WTC11 (cell line): ENCODE results near the gene PDYN. TPM values are rescaled to one million over a fixed set of nuclear protein-coding genes. Genes with fewer than 3 reads are reported as not detected.

Experiments used
- ATAC-seq: fragments of 200-7000 bp; cut with Tn5 transposase; 2 replicates; pipeline ENCODE4 v1.10.0; 2021; ENCODE audit warnings: mild to moderate bottlenecking, moderate library complexity
- CTCF ChIA-PET: fragments of 300-600 bp; sonication (Branson Sonifier 250); formaldehyde crosslinking; loops from one replicate; lab custom pipeline; 2021; ENCODE audit warnings: antibody characterized with exemption; lab: Charles Lee
- POLR2A ChIA-PET: fragments of 350-600 bp; sonication (Branson Sonifier 250); formaldehyde crosslinking; loops from one replicate; lab custom pipeline; 2021; ENCODE audit warnings: antibody characterized with exemption; lab: Charles Lee
- DNase-seq: peaks from one replicate; pipeline ENCODE4 v3.0.0; 2021; ENCODE audit warnings: low spot score
- H3K27ac Mint-ChIP-seq: 2 replicates; pipeline ENCODE4 v1.8.0; 2021; ENCODE audit warnings: mixed read lengths
- H3K27me3 Mint-ChIP-seq: 2 replicates; pipeline ENCODE4 v1.8.0; 2021; ENCODE audit warnings: low read depth, mild to moderate bottlenecking, moderate library complexity, mixed read lengths
- H3K36me3 Mint-ChIP-seq: 2 replicates; pipeline ENCODE4 v1.8.0; 2021; ENCODE audit warnings: mixed read lengths
- H3K4me1 Mint-ChIP-seq: 2 replicates; pipeline ENCODE4 v1.8.0; 2022; ENCODE audit warnings: mixed read lengths
- H3K4me3 Mint-ChIP-seq: 2 replicates; pipeline ENCODE4 v1.8.0; 2021; ENCODE audit warnings: mild to moderate bottlenecking, moderate library complexity, mixed read lengths
- H3K9me3 Mint-ChIP-seq: 2 replicates; pipeline ENCODE4 v1.8.0; 2021; ENCODE audit warnings: mixed read lengths
- ETV6 ChIP-seq: sonication (generic); formaldehyde crosslinking; IDR thresholded peaks from 2 replicates; pipeline ENCODE4 v1.8.1; 2022; ENCODE audit warnings: mild to moderate bottlenecking, missing genetic modification reagents
- FOXK1 ChIP-seq: sonication (generic); formaldehyde crosslinking; IDR thresholded peaks from 2 replicates; pipeline ENCODE4 v1.8.0; 2022; ENCODE audit warnings: mild to moderate bottlenecking, moderate library complexity, missing genetic modification reagents
- GABPB1 ChIP-seq: sonication (generic); formaldehyde crosslinking; IDR thresholded peaks from 2 replicates; pipeline ENCODE4 v1.8.1; 2023; ENCODE audit warnings: mild to moderate bottlenecking, missing genetic modification reagents
- HMGA2 ChIP-seq: fragments of 250-450 bp; sonication (Bioruptor Pico); IDR thresholded peaks from 2 replicates; pipeline ENCODE4 v1.4.0; 2021; ENCODE audit warnings: mild to moderate bottlenecking, moderate library complexity
- KAT7 ChIP-seq: sonication (generic); formaldehyde crosslinking; IDR thresholded peaks from 2 replicates; pipeline ENCODE4 v1.8.1; 2023; ENCODE audit warnings: missing genetic modification reagents, mild to moderate bottlenecking, borderline replicate concordance
- NR1H2 ChIP-seq: sonication (generic); formaldehyde crosslinking; IDR thresholded peaks from 2 replicates; pipeline ENCODE4 v1.9.0; 2021; ENCODE audit warnings: mild to moderate bottlenecking, moderate library complexity, missing genetic modification reagents
- NR2C2 ChIP-seq: sonication (generic); formaldehyde crosslinking; IDR thresholded peaks from 2 replicates; pipeline ENCODE4 v1.8.0; 2022; ENCODE audit warnings: mild to moderate bottlenecking, missing genetic modification reagents
- NR3C1 ChIP-seq: sonication (generic); formaldehyde crosslinking; conservative IDR thresholded peaks from 2 replicates; pipeline ENCODE4 v1.8.1; 2023; ENCODE audit warnings: low read depth, mild to moderate bottlenecking, missing genetic modification reagents
- RORB ChIP-seq: fragments of 250-450 bp; sonication (Bioruptor Pico); IDR thresholded peaks from 2 replicates; pipeline ENCODE4 v1.9.0; 2021; ENCODE audit warnings: mild to moderate bottlenecking
- ZNF263 ChIP-seq: sonication (generic); formaldehyde crosslinking; IDR thresholded peaks from 2 replicates; pipeline ENCODE4 v1.8.1; 2022; ENCODE audit warnings: low read depth, mild to moderate bottlenecking, moderate library complexity, missing genetic modification reagents
- total RNA-seq: library from RNA; stranded (reverse); gene quantifications from 3 replicates; pipeline ENCODE4 v1.2.3, GENCODE V29; 2021
- TF ChIP-seq, protein P1 (sequence below): sonication (generic); formaldehyde crosslinking; conservative IDR thresholded peaks from 2 replicates; pipeline ENCODE4 v1.8.1; 2023; ENCODE audit warnings: mild to moderate bottlenecking, low read depth, missing genetic modification reagents, moderate library complexity
- TF ChIP-seq, protein P2 (sequence below): fragments of 250-450 bp; sonication (Bioruptor Pico); IDR thresholded peaks from 2 replicates; pipeline ENCODE4 v2.1.2; 2022; ENCODE audit warnings: mild to moderate bottlenecking, moderate library complexity
- TF ChIP-seq, protein P3 (sequence below): fragments of 250-450 bp; sonication (Bioruptor Pico); IDR thresholded peaks from 2 replicates; pipeline ENCODE4 v1.9.0; 2021; ENCODE audit warnings: mild to moderate bottlenecking
- TF ChIP-seq, protein P4 (sequence below): sonication (generic); formaldehyde crosslinking; IDR thresholded peaks from 2 replicates; pipeline ENCODE4 v1.8.0; 2022; ENCODE audit warnings: mild to moderate bottlenecking, missing genetic modification reagents
- TF ChIP-seq, protein P5 (sequence below): sonication (generic); formaldehyde crosslinking; IDR thresholded peaks from 2 replicates; pipeline ENCODE4 v1.8.0; 2022; ENCODE audit warnings: mild to moderate bottlenecking, missing genetic modification reagents
- TF ChIP-seq, protein P6 (sequence below): fragments of 250-450 bp; sonication (Bioruptor Pico); IDR thresholded peaks from 2 replicates; pipeline ENCODE4 v1.9.0; 2021; ENCODE audit warnings: mild to moderate bottlenecking, borderline replicate concordance

The PDYN gene
- total RNA-seq, 1 experiment from 2014 or later: 0.28 TPM

DNA sequence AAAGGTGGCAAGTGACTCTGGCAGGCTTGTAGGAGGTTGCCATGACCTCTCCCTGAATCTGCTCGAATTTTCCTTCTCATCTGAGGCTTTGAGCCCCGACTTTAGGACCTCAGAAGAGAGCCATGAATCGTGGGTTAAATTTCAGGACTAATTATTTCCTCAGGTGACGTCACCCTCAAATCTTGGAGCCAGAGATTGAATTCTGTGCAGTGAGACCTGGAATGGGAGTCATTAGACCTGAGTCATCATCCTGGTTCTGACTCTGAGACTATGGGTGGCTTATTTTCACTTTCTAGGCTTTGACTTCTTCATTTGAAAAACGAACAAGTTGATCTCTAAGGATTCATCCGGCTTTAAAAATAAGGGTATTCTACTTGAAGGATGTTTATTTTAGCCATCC is 48.5 kb upstream of the PDYN start:
- H3K27ac Mint-ChIP-seq: no peak overlapping the region
- CTCF ChIA-PET: interaction anchor here (1.1 kb wide), 1 partner anchor 51 kb away, joined by 3 read pairs; no protein-coding TSS in a partner anchor
- no peaks in the 10 kb centered on the region for H3K36me3 Mint-ChIP-seq
- H3K4me1 Mint-ChIP-seq: no peaks in the 10 kb centered on the region
- H3K9me3 Mint-ChIP-seq: no peaks in the 10 kb centered on the region
- DNase-seq: no peak
- ATAC-seq: no peak
- TF ChIP-seq GABPB1 (CRISPR knock-in tag): no peak
- TF ChIP-seq NR3C1 (CRISPR knock-in tag): no peak
- TF ChIP-seq HMGA2 (CRISPR knock-in tag): no peak
- TF ChIP-seq, protein P1, sequence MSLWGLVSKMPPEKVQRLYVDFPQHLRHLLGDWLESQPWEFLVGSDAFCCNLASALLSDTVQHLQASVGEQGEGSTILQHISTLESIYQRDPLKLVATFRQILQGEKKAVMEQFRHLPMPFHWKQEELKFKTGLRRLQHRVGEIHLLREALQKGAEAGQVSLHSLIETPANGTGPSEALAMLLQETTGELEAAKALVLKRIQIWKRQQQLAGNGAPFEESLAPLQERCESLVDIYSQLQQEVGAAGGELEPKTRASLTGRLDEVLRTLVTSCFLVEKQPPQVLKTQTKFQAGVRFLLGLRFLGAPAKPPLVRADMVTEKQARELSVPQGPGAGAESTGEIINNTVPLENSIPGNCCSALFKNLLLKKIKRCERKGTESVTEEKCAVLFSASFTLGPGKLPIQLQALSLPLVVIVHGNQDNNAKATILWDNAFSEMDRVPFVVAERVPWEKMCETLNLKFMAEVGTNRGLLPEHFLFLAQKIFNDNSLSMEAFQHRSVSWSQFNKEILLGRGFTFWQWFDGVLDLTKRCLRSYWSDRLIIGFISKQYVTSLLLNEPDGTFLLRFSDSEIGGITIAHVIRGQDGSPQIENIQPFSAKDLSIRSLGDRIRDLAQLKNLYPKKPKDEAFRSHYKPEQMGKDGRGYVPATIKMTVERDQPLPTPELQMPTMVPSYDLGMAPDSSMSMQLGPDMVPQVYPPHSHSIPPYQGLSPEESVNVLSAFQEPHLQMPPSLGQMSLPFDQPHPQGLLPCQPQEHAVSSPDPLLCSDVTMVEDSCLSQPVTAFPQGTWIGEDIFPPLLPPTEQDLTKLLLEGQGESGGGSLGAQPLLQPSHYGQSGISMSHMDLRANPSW (CRISPR knock-in tag): no peak
- TF ChIP-seq, protein P2, sequence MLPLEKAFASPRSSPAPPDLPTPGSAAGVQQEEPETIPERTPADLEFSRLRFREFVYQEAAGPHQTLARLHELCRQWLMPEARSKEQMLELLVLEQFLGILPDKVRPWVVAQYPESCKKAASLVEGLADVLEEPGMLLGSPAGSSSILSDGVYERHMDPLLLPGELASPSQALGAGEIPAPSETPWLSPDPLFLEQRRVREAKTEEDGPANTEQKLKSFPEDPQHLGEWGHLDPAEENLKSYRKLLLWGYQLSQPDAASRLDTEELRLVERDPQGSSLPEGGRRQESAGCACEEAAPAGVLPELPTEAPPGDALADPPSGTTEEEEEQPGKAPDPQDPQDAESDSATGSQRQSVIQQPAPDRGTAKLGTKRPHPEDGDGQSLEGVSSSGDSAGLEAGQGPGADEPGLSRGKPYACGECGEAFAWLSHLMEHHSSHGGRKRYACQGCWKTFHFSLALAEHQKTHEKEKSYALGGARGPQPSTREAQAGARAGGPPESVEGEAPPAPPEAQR (CRISPR knock-in tag): no peak
- TF ChIP-seq RORB: no peak
- TF ChIP-seq FOXK1 (CRISPR knock-in tag): no peak
- no peak for TF ChIP-seq ETV6 (CRISPR knock-in tag)
- no peak for TF ChIP-seq KAT7 (CRISPR knock-in tag)
- TF ChIP-seq ZNF263 (CRISPR knock-in tag): no peak
- no peak for TF ChIP-seq NR1H2 (CRISPR knock-in tag)
- TF ChIP-seq, protein P3, sequence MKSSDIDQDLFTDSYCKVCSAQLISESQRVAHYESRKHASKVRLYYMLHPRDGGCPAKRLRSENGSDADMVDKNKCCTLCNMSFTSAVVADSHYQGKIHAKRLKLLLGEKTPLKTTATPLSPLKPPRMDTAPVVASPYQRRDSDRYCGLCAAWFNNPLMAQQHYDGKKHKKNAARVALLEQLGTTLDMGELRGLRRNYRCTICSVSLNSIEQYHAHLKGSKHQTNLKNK (CRISPR knock-in tag): no peak
- TF ChIP-seq, protein P4, sequence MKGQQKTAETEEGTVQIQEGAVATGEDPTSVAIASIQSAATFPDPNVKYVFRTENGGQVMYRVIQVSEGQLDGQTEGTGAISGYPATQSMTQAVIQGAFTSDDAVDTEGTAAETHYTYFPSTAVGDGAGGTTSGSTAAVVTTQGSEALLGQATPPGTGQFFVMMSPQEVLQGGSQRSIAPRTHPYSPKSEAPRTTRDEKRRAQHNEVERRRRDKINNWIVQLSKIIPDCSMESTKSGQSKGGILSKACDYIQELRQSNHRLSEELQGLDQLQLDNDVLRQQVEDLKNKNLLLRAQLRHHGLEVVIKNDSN (CRISPR knock-in tag): no peak
- TF ChIP-seq, protein P5, sequence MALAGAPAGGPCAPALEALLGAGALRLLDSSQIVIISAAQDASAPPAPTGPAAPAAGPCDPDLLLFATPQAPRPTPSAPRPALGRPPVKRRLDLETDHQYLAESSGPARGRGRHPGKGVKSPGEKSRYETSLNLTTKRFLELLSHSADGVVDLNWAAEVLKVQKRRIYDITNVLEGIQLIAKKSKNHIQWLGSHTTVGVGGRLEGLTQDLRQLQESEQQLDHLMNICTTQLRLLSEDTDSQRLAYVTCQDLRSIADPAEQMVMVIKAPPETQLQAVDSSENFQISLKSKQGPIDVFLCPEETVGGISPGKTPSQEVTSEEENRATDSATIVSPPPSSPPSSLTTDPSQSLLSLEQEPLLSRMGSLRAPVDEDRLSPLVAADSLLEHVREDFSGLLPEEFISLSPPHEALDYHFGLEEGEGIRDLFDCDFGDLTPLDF: no peak
- TF ChIP-seq, protein P6, sequence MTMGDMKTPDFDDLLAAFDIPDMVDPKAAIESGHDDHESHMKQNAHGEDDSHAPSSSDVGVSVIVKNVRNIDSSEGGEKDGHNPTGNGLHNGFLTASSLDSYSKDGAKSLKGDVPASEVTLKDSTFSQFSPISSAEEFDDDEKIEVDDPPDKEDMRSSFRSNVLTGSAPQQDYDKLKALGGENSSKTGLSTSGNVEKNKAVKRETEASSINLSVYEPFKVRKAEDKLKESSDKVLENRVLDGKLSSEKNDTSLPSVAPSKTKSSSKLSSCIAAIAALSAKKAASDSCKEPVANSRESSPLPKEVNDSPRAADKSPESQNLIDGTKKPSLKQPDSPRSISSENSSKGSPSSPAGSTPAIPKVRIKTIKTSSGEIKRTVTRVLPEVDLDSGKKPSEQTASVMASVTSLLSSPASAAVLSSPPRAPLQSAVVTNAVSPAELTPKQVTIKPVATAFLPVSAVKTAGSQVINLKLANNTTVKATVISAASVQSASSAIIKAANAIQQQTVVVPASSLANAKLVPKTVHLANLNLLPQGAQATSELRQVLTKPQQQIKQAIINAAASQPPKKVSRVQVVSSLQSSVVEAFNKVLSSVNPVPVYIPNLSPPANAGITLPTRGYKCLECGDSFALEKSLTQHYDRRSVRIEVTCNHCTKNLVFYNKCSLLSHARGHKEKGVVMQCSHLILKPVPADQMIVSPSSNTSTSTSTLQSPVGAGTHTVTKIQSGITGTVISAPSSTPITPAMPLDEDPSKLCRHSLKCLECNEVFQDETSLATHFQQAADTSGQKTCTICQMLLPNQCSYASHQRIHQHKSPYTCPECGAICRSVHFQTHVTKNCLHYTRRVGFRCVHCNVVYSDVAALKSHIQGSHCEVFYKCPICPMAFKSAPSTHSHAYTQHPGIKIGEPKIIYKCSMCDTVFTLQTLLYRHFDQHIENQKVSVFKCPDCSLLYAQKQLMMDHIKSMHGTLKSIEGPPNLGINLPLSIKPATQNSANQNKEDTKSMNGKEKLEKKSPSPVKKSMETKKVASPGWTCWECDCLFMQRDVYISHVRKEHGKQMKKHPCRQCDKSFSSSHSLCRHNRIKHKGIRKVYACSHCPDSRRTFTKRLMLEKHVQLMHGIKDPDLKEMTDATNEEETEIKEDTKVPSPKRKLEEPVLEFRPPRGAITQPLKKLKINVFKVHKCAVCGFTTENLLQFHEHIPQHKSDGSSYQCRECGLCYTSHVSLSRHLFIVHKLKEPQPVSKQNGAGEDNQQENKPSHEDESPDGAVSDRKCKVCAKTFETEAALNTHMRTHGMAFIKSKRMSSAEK (CRISPR knock-in tag): no peak
- no peak for TF ChIP-seq NR2C2
- H3K4me3 Mint-ChIP-seq: no peak overlapping the region
- no peaks in the 10 kb centered on the region for H3K27me3 Mint-ChIP-seq
- POLR2A ChIA-PET: no interaction called here
